Measurements from ENCODE around the gene SLC25A6. TPM values are rescaled to one million over a fixed set of nuclear protein-coding genes. Genes with fewer than 3 reads are reported as not detected.
"Not testable (repeated sequence)": the region's sequence is repeated elsewhere in the genome, so short reads cannot be mapped to it uniquely, and the experiment has no call there.

SLC25A6 gene
- total RNA-seq, 1 donor from 2014 or later: 145 TPM

DNA sequence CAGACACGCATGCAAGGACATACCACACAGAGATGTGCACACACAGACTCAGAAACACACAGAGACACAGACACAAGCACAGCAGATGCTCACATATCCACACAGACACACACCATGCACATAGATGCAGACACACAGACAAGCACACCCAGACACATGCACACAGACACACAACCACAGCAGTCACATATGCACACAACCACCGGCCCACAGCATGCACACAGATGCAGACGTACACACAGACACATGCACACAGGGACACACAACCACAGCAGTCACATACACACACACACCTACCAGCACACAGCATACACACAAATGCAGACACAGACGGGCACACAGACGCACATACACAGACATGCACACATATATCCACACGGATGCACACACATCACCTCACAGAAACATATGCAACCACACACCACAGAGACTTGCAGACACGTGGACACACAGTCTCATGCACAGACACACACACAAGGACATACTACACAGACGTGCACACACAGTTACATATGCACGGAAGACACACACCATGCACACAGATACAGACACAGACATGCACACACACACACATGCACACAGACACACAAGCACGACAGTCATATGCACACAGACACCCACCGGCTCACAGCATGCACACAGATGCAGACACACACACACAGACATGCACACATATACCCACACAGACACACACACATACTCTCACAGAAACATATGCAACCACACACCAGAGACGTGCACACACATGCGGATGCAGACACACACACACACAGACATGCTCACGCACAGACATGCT lies 25.2 kb upstream of the SLC25A6 start:
- intact Hi-C loops (cut with DNase I): no loop called here
- DNase-seq (ENCODE audit: missing footprints): no peak
- ATAC-seq: no peak

DNA sequence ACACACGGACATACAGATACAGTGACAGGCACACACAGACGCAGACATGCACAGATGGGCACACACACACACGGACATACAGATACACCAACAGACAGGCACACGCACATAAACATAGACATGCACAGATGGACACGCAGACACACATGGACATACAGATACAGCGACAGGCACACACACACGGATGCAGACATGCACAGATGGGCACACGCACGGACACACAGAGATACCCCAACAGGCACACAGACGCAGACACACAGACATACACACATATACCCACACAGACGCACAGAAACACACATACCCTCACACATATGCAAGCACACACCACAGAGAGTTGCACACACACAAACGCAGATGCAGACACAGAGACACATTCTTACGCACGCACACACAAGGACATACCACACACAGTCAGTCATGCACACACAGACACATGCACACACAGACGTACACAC lies 24.4 kb upstream of the SLC25A6 start:
- no peak for ATAC-seq

DNA sequence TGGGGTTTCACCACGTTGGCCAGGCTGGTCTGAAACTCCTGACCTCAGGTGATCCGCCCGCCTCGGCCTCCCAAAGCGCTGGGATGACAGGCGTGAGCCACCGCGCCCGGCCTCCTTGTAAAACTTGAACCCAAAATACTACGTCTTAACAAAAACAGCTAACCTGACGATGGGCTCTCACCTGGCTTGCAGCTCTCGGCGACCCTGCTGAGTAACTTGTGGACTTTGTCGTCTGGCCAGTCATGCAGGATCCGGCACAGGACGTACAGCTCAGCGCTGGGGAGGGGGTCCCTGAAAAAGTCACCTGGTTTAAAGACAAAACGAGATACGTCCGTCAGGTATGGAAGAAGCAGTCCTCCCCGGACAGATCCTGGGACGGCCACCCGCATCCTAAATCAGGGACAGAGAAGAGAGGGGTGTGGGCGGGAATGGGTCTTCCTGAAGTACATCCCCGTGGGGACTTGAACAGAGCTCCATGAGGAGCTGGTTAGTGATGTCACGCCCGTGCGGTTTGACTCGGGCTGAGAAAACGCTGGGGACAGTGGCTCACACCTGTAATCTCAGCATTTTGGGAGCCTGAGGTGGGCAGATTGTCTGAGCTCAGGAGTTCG lies 20.7 kb upstream of the SLC25A6 start:
- intact Hi-C loops (cut with DNase I): no loop called here
- DNase-seq (ENCODE audit: missing footprints): no peak
- no peak for ATAC-seq

More for the DNA sequence above, 24.4 kb upstream of the SLC25A6 start:
- DNase-seq (ENCODE audit: missing footprints): no peak
- intact Hi-C loops (cut with DNase I): no loop called here

DNA sequence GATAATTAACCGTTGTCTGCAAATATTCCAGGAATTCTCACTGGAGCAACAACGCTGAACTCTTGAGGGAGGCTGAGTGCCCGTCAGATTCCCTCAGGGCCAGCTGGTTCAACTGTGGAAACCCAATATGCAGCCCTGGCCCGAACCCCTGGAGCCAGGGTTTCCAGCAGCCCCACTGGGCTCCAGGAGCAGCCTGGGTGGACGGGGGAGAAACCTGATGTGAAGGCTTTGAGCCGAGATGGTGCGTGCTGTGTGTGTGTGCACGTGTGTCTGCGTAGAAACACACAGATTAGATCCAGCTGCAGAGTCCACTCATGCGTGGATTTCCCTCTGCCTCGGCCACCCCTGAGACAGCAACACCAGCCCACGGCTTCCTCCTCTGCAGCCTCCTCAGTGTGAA lies 19.4 kb upstream of the SLC25A6 start:
- intact Hi-C loops (cut with DNase I): no loop called here
- no peak for ATAC-seq
- no peak for DNase-seq (ENCODE audit: missing footprints)

DNA sequence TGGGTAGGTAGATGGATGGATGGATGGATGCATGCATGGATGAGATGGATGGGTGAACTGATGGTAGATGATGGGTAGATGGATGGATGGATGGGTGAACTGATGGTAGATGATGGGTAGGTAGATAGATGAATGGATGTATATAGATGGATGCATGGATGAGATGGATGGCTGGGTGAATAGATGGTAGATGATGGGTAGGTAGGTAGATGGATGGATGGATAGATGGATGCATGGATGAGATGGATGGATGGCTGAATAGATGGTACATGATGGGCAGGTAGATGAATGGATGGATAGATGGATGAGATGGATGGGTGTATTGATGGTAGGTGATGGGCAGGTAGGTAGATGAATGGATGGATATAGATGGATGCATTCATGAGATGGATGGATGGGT lies 15.1 kb upstream of the SLC25A6 start:
- DNase-seq (ENCODE audit: missing footprints) (no peak), ATAC-seq (no peak)
- intact Hi-C loops (cut with DNase I): no loop called here

DNA sequence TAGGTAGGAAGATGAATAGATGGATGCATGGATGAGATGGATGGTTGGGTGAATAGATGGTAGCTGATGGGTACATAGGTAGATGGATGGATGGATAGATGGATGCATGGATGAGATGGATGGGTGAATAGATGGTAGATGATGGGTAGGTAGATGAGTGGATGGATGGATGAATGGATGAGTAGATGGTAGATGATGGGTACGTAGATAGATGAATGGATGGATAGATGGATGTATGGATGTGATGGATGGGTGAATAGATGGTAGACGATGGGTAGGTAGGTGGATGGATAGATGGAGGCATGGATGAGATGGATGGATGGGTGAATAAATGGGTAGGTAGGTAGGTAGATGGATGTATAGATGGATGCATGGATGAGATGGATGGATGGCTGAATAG lies 13.9 kb upstream of the SLC25A6 start:
- DNase-seq (ENCODE audit: missing footprints); ATAC-seq; intact Hi-C loops (cut with DNase I): not testable (repeated sequence)

DNA sequence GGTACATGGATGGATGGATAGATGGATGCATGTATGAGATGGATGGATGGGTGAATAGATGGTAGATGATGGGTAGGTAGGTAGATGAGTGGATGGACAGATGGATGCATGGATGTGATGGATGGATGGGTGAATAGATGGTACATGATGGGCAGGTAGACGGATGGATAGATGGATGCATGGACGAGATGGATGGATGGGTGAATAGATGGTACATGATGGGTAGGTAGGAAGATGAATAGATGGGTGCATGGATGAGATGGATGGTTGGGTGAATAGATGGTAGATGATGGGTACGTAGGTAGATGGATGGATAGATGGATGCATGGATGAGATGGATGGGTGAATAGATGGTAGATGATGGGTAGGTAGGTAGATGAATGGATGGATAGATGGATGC lies 12.0 kb upstream of the SLC25A6 start:
- ATAC-seq; DNase-seq (ENCODE audit: missing footprints); intact Hi-C loops (cut with DNase I): not testable (repeated sequence)

DNA sequence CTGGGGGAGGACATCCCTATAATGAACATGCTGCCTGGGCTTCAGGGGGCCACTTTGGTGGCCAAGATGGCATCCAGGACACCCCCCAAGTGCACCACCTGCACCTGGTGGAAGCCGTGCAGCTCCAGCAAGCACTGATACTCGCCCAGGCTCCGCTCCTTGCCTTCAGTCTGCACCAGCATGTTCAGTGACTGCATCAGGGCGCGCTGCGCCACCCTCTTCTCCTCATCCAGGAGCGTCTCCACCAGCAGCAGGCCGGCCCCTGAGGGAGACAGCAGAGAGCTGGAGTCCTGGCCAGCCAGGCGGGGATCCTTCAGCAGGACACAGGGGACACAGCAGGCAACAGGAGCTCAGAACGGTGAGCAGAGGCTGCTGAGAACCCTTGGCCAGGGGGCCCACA lies 11.3 kb upstream of the SLC25A6 start:
- DNase-seq (ENCODE audit: missing footprints) (no peak), ATAC-seq (no peak)
- intact Hi-C loops (cut with DNase I): no loop called here

DNA sequence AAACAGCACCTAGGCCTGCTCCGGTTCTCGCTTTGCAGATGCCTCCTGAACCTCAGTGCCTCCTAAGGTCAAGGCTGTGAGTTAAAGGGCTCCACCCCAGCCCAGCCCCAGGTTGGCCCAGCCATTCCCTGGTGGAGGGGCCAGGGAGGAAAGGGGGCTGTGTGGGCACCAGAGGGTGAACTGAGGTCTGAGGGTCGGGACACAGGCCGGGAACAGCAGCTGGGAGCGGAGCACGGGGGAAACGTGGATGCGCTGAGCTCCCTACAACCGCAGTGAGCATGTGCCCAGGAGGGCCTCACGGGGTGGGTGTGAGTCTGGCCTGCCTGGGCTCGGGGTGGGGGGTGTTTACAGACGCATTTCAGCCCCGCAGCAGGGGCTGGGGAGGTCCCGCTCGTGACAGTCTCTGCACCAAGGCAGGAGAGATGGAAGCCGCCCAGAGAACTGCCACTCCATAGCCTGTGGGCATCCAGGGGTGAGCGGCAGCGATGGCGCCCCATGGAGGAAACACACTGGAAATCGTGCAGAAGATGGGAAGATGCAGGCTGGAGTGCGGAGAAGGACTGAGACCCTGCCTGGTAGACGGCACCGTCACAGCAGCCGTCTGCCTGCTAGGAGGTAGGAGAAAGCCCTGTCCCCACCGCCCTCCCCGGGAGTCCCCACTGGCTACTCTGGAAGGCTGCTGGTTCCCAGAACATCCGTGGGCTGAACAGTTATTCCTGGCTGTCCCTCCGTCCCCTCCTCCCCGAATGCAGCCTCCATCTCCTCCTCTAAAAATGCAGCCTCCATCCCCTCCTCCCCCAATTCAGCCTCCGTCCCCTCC lies 9.9 kb upstream of the SLC25A6 start:
- ATAC-seq (peak; percentile 10), DNase-seq (ENCODE audit: missing footprints) (no peak)
- intact Hi-C loops (cut with DNase I): no loop called here

DNA sequence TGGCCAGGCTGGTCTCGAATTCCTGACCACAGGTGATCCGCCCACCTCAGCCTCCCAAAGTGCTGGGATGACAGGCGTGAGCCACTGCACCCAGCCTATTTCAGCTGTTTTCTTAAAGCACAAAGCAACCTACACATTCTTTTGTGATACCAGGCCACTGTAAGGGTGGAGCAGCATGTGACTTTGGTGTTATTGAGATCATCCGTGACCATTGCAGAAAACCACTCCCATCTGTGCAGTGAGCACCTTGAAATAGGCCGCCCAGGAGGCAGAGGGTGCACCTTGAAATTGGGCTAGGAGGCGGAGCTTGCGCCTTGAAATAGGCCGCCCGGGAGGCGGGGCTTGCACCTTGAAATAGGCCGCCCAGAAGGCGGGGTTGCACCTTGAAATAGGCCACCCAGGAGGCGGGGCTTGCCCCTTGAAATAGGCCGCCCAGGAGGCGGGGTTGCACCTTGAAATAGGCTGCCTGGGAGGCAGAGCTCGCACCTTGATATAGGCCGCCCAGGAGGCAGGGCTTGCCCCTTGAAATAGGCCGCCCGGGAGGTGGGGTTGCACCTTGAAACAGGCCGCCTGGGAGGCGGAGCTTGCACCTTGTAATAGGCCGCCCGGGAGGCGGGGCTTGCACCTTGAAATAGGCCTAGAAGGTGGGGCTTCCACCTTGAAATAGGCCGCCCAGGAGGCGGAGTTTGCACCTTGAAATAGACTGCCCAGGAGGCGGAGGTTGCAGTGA lies 9.0 kb upstream of the SLC25A6 start:
- intact Hi-C loops (cut with DNase I): no loop called here
- ATAC-seq (no peak), DNase-seq (ENCODE audit: missing footprints) (no peak)

DNA sequence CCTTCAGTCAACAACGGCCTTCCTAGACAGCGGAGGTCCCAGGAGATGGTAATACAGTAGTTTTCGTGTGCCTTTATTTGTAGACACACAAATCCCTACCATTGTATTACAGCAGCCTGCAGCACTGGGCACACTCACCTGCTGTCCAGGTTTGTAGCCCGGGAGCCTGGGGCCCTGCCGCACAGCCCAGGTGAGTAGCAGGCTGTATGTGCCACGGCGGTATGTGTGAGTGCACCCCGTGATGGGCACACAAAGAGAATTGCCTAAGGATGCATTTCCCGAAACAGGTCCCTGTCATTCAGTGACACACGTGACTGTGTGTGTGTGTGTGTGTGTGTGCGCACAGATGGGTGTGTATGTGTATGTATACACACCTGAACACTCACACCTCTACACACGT lies 8.1 kb upstream of the SLC25A6 start:
- ATAC-seq (no peak), DNase-seq (ENCODE audit: missing footprints) (no peak)
- intact Hi-C loops (cut with DNase I): no loop called here

DNA sequence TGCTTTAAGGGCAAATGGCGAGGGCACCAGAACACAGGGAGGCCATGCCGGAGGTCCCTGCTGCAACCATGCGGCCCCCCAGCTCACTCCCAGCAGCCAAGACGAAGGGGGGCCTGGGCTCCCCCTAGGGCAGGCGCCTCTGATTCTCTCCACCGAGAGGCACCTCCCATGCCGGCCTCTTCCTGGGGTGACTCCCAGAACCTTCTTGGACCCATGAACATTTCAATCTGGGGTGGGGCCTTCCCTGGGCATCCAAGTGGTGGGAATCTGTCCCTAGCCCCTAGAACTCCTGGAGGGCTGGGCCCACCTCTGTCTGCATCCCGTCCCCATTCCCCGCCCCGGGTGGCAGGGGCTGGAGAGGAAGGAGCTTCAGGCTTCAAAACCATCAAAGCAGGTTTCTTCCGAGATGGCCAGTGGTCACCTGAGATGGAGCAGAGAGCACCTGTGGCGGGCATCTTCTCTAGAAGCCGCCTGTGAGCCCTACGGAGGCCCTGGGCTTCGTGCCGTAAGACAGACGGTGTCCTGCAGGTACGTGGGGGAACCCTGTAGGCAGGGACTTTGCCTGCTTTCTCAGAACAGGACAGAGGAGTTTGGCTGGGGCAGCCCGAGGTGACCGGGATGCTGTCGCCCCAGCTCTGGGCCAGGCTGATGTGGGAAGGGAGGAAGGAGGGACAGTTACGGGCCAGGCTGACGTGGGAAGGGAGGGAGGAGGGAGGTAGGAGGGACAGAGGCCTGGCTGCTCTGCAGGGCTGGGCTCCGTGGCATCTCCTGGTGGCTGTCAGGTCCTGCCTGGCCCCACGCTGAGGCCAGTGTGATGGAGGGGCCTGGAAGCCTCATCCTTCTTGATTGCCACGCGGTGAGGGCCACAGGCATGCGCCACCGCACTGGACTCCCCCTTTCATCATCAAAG lies 6.8 kb upstream of the SLC25A6 start:
- intact Hi-C loops (cut with DNase I): no loop called here
- ATAC-seq: no peak
- no peak for DNase-seq (ENCODE audit: missing footprints)

DNA sequence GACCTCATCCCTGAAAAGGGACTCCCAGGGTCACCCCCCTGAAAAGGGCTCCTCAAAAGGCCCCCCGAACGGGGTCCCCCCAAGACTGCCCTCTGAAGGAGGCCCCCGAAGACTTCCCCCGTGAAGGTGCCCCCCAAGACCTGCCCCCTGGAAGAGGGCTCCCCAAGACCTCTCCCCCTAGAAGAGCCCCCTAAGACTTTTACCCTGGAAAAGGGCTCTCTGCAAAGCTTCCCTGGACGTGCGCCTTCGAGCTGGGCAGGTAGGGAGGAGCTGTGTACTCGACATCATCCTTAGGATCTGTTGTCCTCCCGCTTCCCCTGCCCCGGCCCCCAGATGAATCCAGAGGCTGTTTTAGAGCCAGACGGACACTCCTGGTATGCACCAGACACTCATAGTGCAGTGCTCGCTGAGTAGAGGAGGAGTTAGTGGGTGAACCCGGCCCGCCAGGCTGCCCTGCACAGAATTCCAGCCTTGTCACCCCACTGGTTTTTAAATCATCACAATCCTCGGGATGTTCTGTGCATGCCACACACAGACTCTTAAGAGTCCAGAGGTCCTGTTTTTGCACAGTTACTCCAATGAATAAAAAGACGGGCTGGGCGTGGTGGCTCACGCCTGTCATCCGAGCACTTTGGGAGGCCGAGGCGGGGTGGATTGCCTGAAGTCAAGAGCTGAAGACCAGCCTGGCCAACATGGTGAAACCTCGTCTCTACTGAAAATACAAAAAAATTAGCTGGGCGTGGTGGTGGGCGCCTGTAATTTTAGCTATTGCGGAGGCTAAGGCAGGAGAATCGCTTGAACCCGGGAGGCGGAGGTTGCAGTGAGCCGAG lies 5.7 kb upstream of the SLC25A6 start:
- ATAC-seq (no peak), DNase-seq (ENCODE audit: missing footprints) (no peak)
- intact Hi-C loops (cut with DNase I): no loop called here

DNA sequence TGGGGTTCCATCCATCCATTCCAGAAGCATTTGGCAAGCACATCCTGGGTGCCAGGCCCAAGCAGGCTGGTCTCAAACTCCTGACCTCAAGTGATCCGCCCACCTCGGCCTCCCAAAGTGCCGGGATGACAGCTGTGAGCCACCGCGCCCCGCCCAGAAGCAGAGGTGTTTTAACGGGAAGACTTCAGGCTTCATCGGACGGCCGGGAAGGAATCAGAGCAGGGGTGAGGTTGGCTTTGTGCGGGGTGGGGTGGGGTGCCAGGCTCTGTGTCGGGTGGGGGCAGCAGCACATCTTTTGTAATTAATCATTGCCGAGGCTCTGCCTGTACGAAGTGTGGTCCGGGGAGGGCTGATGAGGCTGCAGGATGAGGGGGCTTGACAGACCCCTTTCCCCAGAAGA lies 5.1 kb upstream of the SLC25A6 start:
- DNase-seq (ENCODE audit: missing footprints) (no peak), ATAC-seq (no peak)
- intact Hi-C loops (cut with DNase I): no loop called here

DNA sequence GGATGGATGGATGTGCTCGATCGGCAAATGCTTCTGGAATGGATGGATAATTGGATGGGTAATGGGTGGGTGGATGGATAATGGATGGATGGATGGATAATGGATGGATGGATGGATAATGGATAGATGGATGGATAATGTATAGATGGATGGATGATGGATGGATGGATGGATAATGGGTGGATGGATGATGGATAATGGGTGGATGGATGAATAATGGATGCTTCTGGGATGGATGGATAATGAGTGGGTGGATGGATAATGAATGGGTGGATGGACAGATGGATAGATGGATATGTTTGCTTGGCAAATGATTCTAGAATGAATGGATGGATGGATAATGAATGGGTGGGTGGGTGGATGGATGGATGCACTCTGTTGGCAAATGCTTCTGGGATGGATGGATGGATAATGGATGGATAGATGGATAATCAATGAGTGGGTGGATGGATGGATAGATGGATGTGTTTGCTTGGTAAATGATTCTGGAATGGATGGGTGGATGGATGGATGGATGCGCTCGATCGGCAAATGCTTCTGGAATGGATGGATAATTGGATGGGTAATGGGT lies 3.8 kb upstream of the SLC25A6 start:
- ATAC-seq: no peak
- DNase-seq (ENCODE audit: missing footprints): no peak
- intact Hi-C loops (cut with DNase I): no loop called here

DNA sequence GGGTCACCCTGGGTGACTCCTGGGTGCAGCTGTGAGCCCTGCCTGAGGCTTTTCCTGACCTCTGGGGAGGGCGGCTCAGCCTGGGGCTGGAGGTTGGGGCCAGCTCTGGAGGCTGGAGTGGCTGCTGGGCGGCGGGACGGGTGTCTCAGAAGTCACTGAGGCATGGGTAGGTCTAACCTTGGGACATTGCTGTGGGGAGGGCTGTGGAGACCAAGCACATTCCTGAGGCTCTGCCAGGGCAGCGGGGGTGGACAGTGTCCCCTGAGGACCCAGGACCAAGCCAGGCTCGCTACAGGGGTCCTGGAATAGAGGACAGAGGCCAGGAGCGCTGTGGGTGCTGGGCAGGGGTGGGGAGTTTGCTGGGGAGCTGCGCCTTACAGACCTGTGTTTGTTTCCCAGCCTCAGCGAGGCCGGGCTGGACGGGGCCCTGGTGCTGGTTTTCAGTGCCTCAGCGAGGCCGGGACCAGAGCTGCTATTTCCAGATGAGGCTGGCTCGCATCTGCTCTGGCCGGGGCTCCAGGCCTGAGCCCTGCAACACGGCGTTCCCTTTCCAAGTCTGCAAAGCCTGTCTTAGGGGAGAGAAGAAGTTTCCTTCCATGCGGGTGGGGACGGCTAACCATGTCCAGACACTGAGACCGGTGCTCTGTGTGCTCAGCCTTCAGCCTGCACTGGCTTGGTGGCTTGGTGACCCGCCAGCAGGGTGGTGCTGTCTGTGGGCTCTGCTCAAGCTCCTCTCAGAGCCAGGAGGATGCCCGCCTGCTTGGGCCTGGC lies 3.0 kb upstream of the SLC25A6 start:
- ATAC-seq (no peak), DNase-seq (ENCODE audit: missing footprints) (no peak)

More for the DNA sequence above, 3.0 kb upstream of the SLC25A6 start:
- intact Hi-C loops (cut with DNase I): loop anchor here (5.0 kb wide), 2 partner anchors 1212 to 1307 kb away; no protein-coding TSS in a partner anchor
